ENCODE measurements around the gene APOA5.

APOA5 gene

DNA sequence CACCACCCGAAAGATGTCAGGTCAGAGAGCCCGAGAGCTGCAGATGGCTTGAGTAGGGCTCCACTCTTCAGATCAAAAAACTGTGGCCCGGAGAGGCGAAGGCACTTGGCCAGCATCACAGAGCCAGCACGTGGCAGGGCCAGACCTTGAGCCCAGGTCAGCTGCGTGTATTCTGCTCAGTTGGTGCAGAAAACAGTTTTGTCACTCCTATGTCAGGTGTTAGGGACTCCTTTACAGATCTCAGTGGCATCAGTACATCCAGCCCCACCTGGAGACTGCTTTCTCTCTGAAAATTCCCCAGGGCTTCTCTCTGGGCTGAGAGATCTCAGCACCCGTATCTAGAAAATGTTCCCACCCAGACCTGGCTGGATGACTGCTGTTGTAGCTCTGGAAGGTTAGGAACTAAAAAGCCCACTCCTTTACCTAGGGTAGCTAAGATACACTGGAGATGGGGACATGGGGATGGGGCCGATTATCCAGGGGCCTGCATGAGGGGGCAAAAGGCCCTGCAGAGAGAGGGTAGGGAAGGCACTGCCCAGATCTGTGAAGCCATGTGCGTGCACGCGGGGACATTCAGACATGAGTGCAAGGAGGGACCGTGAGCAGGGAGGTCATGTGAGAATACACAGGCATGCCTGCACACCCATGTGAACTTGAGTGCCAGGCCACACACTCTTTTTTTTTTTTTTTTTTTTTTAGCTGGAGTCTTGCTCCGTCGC, 42.3 kb upstream of the APOA5 start:
- H3K4me3 ChIP-seq (ENCODE audit: severe bottlenecking), result no peak overlapping the region
- TF ChIP-seq, protein P1, sequence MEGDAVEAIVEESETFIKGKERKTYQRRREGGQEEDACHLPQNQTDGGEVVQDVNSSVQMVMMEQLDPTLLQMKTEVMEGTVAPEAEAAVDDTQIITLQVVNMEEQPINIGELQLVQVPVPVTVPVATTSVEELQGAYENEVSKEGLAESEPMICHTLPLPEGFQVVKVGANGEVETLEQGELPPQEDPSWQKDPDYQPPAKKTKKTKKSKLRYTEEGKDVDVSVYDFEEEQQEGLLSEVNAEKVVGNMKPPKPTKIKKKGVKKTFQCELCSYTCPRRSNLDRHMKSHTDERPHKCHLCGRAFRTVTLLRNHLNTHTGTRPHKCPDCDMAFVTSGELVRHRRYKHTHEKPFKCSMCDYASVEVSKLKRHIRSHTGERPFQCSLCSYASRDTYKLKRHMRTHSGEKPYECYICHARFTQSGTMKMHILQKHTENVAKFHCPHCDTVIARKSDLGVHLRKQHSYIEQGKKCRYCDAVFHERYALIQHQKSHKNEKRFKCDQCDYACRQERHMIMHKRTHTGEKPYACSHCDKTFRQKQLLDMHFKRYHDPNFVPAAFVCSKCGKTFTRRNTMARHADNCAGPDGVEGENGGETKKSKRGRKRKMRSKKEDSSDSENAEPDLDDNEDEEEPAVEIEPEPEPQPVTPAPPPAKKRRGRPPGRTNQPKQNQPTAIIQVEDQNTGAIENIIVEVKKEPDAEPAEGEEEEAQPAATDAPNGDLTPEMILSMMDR (IDR thresholded peaks at IDR 0.05; ENCODE audit: poor library complexity, severe bottlenecking), result no peak
- DNase-seq (ENCODE audit: low spot score) (no peak), ATAC-seq (ENCODE audit: low read depth) (no peak)
- H3K9me3 ChIP-seq (ENCODE audit: severe bottlenecking), result no peaks in the 10 kb centered on the region
- H3K4me1 ChIP-seq (ENCODE audit: insufficient read depth, poor library complexity, severe bottlenecking), result no peaks in the 10 kb centered on the region
- H3K27me3 ChIP-seq (ENCODE audit: insufficient read depth, poor library complexity, severe bottlenecking), result no peaks in the 10 kb centered on the region
- H3K27ac ChIP-seq (ENCODE audit: poor library complexity, severe bottlenecking), result no peak overlapping the region
- H3K36me3 ChIP-seq (ENCODE audit: low read depth), result no peaks in the 10 kb centered on the region

DNA sequence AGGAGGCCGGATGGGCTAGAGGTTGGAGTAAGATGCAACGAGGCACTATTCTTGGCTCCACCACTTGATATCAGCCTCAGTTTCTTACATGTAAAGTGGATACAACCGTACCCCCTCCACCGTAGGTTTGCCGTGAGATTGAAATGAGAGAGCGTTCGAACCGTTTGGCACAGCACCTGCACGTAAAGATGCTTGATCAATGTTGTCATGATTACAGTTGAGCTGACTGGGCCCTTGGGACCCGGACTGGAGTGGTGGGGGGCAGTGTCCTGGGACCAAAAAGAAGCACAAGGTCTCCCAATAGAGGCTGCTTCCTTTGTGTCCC, 41.8 kb upstream of the APOA5 start:
- no peaks in the 10 kb centered on the region for H3K9me3 ChIP-seq (ENCODE audit: severe bottlenecking)
- TF ChIP-seq, protein P1 (IDR thresholded peaks at IDR 0.05; ENCODE audit: poor library complexity, severe bottlenecking), result no peak
- H3K27ac ChIP-seq (ENCODE audit: poor library complexity, severe bottlenecking), result no peak overlapping the region
- DNase-seq (ENCODE audit: low spot score) (no peak), ATAC-seq (ENCODE audit: low read depth) (no peak)
- H3K4me3 ChIP-seq (ENCODE audit: severe bottlenecking), result no peak overlapping the region
- H3K36me3 ChIP-seq (ENCODE audit: low read depth), result no peaks in the 10 kb centered on the region
- no peaks in the 10 kb centered on the region for H3K27me3 ChIP-seq (ENCODE audit: insufficient read depth, poor library complexity, severe bottlenecking)
- no peaks in the 10 kb centered on the region for H3K4me1 ChIP-seq (ENCODE audit: insufficient read depth, poor library complexity, severe bottlenecking)

DNA sequence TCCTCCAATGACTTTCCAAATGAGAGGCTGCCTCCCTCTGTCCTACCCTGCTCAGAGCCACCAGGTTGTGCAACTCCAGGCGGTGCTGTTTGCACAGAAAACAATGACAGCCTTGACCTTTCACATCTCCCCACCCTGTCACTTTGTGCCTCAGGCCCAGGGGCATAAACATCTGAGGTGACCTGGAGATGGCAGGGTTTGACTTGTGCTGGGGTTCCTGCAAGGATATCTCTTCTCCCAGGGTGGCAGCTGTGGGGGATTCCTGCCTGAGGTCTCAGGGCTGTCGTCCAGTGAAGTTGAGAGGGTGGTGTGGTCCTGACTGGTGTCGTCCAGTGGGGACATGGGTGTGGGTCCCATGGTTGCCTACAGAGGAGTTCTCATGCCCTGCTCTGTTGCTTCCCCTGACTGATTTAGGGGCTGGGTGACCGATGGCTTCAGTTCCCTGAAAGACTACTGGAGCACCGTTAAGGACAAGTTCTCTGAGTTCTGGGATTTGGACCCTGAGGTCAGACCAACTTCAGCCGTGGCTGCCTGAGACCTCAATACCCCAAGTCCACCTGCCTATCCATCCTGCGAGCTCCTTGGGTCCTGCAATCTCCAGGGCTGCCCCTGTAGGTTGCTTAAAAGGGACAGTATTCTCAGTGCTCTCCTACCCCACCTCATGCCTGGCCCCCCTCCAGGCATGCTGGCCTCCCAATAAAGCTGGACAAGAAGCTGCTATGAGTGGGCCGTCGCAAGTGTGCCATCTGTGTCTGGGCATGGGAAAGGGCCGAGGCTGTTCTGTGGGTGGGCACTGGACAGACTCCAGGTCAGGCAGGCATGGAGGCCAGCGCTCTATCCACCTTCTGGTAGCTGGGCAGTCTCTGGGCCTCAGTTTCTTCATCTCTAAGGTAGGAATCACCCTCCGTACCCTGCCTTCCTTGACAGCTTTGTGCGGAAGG, 40.9 kb upstream of the APOA5 start:
- DNase-seq (ENCODE audit: low spot score), result no peak
- no peak overlapping the region for H3K27ac ChIP-seq (ENCODE audit: poor library complexity, severe bottlenecking)
- no peak overlapping the region for H3K4me3 ChIP-seq (ENCODE audit: severe bottlenecking)

DNA sequence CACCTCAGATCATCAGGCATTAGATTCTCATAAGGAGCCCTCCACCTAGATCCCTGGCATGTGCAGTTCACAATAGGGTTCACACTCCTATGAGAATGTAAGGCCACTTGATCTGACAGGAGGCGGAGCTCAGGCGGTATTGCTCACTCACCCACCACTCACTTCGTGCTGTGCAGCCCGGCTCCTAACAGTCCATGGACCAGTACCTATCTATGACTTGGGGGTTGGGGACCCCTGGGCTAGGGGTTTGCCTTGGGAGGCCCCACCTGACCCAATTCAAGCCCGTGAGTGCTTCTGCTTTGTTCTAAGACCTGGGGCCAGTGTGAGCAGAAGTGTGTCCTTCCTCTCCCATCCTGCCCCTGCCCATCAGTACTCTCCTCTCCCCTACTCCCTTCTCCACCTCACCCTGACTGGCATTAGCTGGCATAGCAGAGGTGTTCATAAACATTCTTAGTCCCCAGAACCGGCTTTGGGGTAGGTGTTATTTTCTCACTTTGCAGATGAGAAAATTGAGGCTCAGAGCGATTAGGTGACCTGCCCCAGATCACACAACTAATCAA, 40.2 kb upstream of the APOA5 start:
- no peaks in the 10 kb centered on the region for H3K27me3 ChIP-seq (ENCODE audit: insufficient read depth, poor library complexity, severe bottlenecking)
- H3K36me3 ChIP-seq (ENCODE audit: low read depth), result no peaks in the 10 kb centered on the region
- no peak overlapping the region for H3K4me3 ChIP-seq (ENCODE audit: severe bottlenecking)
- no peak overlapping the region for H3K27ac ChIP-seq (ENCODE audit: poor library complexity, severe bottlenecking)
- TF ChIP-seq, protein P1 (IDR thresholded peaks at IDR 0.05; ENCODE audit: poor library complexity, severe bottlenecking), result no peak
- H3K4me1 ChIP-seq (ENCODE audit: insufficient read depth, poor library complexity, severe bottlenecking), result no peaks in the 10 kb centered on the region
- no peak for ATAC-seq (ENCODE audit: low read depth)
- DNase-seq (ENCODE audit: low spot score), result no peak
- H3K9me3 ChIP-seq (ENCODE audit: severe bottlenecking), result no peaks in the 10 kb centered on the region

More for the DNA sequence above, 40.9 kb upstream of the APOA5 start:
- no peaks in the 10 kb centered on the region for H3K4me1 ChIP-seq (ENCODE audit: insufficient read depth, poor library complexity, severe bottlenecking)
- TF ChIP-seq, protein P1 (IDR thresholded peaks at IDR 0.05; ENCODE audit: poor library complexity, severe bottlenecking), result no peak
- ATAC-seq (ENCODE audit: low read depth), result no peak
- no peaks in the 10 kb centered on the region for H3K36me3 ChIP-seq (ENCODE audit: low read depth)
- H3K27me3 ChIP-seq (ENCODE audit: insufficient read depth, poor library complexity, severe bottlenecking), result no peaks in the 10 kb centered on the region
- H3K9me3 ChIP-seq (ENCODE audit: severe bottlenecking), result no peaks in the 10 kb centered on the region

Measured in RWPE2 (cell line).